Fibroblast of skin of scalp (primary cell): ENCODE measurements around the gene LRP1B.

Experiments used
- DNase-seq: peaks from one replicate; pipeline ENCODE4 v3.0.0-alpha.2; 2013

Gene LRP1B

GRCh38 chr2:141103216-141103615 is 1027.6 kb downstream of the LRP1B start:
- DNase-seq = no peak

GRCh38 chr2:141079231-141079630 is 1051.6 kb downstream of the LRP1B start:
- no peak for DNase-seq

DNA sequence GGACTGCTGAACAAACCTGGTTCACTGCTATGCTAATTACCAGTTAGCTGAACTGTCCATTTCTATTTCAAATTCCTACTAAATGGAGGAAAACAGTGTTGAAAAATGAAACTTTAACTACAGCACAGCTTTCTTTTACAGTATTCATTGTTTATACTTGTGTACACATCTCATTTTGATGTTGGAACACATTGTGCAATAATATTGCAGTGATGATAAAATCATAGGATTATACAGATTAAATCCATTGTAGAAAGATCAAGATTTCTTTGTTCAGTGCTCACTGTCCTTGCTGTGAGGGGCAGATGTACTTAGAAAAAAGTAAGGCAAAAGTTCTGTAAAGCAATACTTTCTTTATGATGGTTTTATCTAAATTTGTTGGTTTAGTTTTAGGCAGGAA is 1055.1 kb downstream of the LRP1B start:
- no peak for DNase-seq

DNA sequence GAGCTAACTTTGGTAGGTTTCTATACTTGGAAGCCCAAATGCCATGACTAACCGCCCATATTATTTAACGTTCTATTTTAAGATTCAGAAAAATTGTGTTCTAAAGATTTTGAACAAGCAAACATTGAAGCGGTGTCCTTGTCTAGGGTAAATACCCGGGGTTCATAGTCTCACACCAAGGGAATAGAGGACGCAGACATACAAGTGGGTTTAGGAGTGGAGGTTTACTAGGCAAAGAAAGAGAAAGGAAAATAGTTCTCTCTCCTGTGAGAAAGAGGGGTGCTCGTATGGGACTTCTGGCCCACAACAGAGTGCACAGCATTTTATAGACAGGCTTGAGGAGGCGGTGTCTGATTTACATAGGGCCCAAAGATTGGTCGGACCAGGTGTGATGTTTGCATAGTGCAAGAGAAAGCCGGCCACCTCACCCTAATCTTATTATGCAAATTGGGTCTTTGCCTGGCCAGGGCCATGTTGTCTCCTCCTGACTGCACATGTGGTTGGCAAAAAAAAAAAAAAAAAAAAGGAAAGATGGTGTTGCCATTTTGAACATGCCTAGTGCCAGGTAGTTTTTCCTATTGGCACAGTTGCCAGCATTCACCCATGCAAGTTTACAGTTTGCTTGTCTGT is 1062.6 kb downstream of the LRP1B start:
- DNase-seq = no peak

DNA sequence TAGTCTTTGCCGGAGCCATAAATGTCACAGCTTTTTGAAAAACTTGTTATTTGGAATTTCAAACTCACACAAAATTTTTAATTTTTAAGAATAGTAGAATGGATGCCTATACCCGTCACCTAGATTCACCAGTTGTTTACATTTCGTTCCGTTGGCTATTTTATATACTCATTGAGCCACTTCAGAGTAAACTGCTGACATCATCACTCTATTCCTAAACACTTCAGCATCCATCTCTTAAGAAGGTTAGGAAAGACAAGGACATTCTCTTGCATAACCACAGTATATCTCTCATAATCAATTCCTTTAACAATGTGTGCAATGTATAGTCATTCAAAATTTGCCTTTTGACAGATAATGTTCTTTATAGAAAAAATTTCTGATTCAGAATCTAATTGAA is 1065.8 kb downstream of the LRP1B start:
- DNase-seq = no peak

DNA sequence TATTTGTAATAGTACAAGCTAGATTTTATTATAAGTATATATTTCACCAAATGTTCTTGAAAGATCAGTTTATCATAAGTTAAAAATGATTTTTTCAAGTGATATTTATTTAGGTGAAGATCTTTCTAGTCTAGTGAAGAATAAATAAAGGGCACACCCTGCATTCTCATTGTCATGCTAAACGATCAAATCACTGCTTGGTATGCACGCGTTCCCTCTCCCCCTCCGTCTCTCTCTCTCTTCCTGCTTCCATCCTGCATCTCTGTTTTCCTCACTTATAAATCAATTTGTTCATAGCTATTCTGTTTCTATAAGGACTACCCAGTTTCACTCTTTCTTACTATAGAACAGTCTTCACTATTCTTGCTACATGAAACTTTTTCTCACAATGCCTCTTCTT is 1067.4 kb downstream of the LRP1B start:
- no peak for DNase-seq

DNA sequence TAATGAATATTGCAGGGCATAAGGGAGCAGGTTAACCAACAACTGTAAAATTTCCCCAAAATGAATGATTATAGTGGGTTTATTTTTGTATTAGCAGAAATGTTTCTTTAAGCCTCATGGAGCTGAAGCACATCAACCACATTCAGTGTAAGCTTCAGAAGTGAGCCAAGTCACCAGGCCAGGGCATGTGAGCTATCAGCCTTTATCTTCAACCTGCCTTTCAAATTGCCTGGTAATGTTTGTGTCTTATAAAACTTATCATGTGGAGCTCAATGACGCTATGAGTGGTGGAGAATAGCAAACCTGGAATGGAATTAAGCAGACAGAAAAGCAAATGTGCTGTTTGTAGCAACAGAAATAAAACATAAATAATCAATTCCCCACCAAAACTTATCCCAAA is 1068.4 kb downstream of the LRP1B start:
- DNase-seq = no peak

DNA sequence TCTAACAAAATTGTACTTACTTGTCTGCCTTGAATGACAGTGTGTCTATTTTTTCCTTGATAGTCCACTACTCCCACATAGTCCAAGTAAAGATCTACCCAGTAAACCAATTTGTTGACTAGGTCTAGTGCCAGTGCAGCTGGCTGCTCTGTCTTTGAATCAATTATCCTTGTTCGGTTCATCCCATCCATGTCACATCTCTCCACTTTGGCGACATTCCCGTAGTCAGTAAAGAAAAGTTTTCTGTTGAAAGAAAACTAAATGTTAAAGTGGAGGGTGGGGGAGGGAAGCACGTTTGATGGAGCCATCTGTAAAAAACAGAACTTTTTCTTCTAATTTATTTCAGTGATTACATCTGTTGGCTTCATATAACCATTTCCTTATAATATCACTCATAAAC is 1068.8 kb downstream of the LRP1B start:
- DNase-seq = no peak

- no peak for DNase-seq
Measured at GRCh38 chr2:141058556-141058955, 1072.3 kb downstream of the LRP1B start.

DNA sequence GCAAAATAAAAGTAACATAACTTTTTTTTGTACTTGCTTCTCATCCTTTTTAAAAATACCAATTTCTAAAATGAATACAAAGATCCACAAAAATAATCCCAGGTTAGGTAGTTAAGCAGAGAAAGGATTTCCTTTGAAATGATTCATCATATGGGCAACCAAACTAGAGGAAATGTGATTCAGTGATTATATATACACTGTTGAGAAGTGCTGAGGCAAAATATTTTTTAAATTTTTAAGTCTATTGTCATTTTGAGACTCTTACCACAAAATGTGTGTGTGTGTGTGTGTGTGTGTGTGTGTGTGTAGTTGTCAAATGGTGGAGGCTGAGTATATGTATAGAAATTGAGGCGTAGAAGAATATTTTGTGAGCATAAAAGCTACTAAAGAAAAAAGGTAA is 1075.3 kb downstream of the LRP1B start:
- DNase-seq = peak; percentile 72

- no peak for DNase-seq
Measured at GRCh38 chr2:141048951-141049350, 1081.9 kb downstream of the LRP1B start.

- DNase-seq = no peak
Measured at GRCh38 chr2:141041281-141041680, 1089.5 kb downstream of the LRP1B start.

GRCh38 chr2:141038341-141038740 is 1092.5 kb downstream of the LRP1B start:
- no peak for DNase-seq

- DNase-seq = no peak
Measured at GRCh38 chr2:141037361-141037760, 1093.5 kb downstream of the LRP1B start.

- no peak for DNase-seq
Measured at GRCh38 chr2:141035846-141036420, 1094.9 kb downstream of the LRP1B start.

DNA sequence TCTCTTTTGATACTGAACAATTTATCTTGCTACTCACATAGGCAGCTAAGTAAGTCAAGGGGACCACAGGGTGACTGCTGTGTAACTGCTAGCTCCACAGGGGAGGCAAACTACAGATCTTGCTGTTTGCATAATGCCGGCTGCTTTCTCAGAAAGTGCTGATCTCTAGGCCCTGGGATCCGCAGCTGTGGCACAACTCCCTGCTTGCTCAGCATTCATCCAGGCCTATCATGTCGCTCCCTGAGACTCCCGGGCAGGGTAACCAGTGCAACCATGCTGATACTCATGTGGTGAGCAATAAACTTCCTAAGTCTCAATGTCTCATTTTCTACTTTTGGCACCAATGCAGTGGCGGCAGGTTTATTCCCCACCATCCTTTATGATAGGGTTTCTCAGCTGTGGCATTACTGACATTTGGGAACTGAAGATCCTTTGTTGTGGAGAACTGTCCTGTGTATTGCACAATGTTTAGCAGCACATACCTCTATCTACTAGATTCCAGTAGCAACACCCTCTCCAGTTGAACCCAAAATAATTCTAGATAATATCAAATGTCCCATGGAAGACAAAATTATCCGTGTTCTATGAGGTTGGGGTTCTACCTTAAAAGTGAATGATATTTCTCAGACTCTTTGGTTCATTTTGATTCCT is 1101.3 kb downstream of the LRP1B start:
- no peak for DNase-seq

- peak; percentile 15 for DNase-seq
Measured at GRCh38 chr2:141027221-141027620, 1103.6 kb downstream of the LRP1B start.

DNA sequence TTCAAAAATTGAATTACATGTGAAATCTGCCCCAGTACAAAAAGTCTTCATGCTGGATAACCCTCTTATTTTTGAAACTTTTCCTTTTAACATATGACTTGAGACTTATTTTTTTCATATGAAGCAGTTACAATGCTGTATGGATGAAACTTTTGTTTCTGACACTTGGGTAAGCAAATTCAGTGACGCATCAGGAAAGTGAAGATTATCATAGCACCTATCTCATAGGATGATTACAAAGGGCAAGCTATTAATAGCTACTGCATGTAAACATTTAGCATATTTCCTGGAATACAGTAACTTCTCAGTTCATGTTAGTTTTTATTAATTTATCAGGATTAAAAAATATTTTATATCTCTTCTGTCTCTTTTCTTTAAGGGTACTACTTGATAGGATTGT is 1109.2 kb downstream of the LRP1B start:
- no peak for DNase-seq

GRCh38 chr2:141021109-141021508 is 1109.7 kb downstream of the LRP1B start:
- peak; percentile 54 for DNase-seq

DNA sequence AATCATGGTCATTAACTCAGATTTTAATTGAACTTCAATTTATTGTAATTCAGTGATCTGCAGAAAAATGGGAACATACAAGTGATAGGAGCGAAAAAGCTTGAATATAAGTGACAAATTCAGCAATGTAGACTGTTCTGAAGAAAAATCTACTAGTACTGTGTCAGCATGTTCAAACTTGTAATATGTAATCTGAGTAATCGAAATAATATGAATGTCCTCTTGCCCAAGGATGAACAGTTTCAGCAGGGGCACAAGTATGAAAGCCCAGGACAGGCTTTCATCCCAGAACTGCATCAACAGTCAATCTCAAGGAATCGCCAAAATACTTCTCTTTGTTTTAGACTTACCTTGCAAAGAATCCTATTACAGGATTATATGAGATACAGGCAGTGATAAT is 1110.5 kb downstream of the LRP1B start:
- peak; percentile 9 for DNase-seq

GRCh38 chr2:141015341-141016047 is 1115.3 kb downstream of the LRP1B start:
- DNase-seq = peak; percentile 53

DNA sequence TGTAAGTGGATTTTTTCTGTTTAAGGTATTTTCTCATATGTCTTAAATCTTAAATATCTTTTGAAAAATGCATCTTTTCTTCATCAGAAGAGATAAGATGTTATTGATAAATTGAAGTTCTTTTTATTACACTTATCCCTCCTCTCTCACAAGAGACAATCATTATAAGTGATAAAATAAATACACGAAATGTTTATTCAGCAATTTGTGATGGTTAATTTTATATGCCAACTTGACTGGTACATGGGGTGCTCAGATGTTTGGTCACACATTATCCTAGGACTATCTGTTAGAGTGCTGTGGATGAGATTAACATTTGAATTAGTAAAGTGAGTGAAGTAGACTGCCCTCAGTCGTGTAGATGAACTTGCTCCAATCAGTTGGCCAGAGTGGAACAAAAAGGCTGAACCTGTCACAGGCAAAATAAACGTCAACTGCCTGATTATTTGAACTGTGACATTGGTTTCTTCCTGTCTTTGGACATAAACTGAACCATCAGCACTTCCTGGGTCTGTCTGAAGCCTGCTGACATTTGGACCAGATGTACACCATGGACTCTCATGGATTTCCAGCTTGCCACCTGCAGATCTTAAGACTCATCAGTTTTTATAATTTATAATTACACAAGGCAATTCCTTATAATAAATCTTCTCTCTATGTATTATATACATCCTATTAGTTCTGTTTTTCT is 1126.7 kb downstream of the LRP1B start:
- no peak for DNase-seq

DNA sequence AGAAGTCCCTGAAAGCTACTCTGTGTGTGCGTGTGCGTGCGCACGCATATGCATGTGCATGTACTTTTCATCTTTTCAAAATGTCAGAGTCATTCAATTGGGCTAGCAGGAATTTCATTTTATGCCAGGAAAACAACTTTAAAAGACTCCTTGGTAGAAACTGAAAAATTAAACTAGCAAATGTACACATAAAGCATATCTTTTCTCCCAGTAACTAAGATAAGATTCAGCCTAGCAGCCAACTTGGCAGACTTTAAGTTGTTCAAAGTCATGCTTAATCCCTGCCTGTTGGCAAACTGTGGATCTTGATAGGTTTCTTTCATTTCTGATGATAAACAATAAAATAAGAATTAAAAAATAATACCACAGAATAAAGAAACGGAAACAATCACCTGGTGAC is 1129.1 kb downstream of the LRP1B start:
- no peak for DNase-seq
